HG03520 (cell line): ENCODE results near the gene KCNS3.

ENCODE experiments used
- ATAC-seq: cut with Tn5 transposase; IDR thresholded peaks from one replicate; pipeline ENCODE4 v1.9.1; 2021; ENCODE audit warnings: mild to moderate bottlenecking, moderate library complexity; ENCODE audit not compliant: unreplicated experiment

Gene KCNS3

GRCh38 chr2:17878281-17879136, at the start of gene KCNS3:
Gene KCNS3 (plus strand): TSS chr2:17878667. CDS start chr2:17931009, 52,342 bp downstream.
- peak; percentile 77 for ATAC-seq

GRCh38 chr2:17830053-17831034, 48.1 kb upstream of the KCNS3 start:
- ATAC-seq, result peak; percentile 87

GRCh38 chr2:17835516-17835915, 43.0 kb upstream of the KCNS3 start:
- ATAC-seq, result no peak

GRCh38 chr2:17839959-17840358, 38.5 kb upstream of the KCNS3 start:
- no peak for ATAC-seq

GRCh38 chr2:17843457-17843856, 35.0 kb upstream of the KCNS3 start:
- ATAC-seq, result no peak

- no peak for ATAC-seq
Observed at GRCh38 chr2:17845806-17846205, 32.7 kb upstream of the KCNS3 start.

- ATAC-seq, result no peak
Observed at GRCh38 chr2:17846676-17847075, 31.8 kb upstream of the KCNS3 start.

- ATAC-seq, result no peak
Observed at GRCh38 chr2:17847236-17847635, 31.2 kb upstream of the KCNS3 start.

GRCh38 chr2:17849275-17849674, 29.2 kb upstream of the KCNS3 start:
- no peak for ATAC-seq

- no peak for ATAC-seq
Observed at GRCh38 chr2:17850151-17850550, 28.3 kb upstream of the KCNS3 start.

GRCh38 chr2:17851731-17852585, 26.5 kb upstream of the KCNS3 start:
- ATAC-seq, result peak; percentile 76

GRCh38 chr2:17853799-17854198, 24.7 kb upstream of the KCNS3 start:
- no peak for ATAC-seq

- no peak for ATAC-seq
Observed at GRCh38 chr2:17857021-17857420, 21.4 kb upstream of the KCNS3 start.

- no peak for ATAC-seq
Observed at GRCh38 chr2:17858064-17858463, 20.4 kb upstream of the KCNS3 start.

GRCh38 chr2:17863539-17863938, 14.9 kb upstream of the KCNS3 start:
- ATAC-seq, result no peak

- no peak for ATAC-seq
Observed at GRCh38 chr2:17864676-17865075, 13.8 kb upstream of the KCNS3 start.

- no peak for ATAC-seq
Observed at GRCh38 chr2:17867133-17867532, 11.3 kb upstream of the KCNS3 start.

- no peak for ATAC-seq
Observed at GRCh38 chr2:17869128-17869527, 9.3 kb upstream of the KCNS3 start.

- ATAC-seq, result no peak
Observed at GRCh38 chr2:17871639-17872038, 6.8 kb upstream of the KCNS3 start.

GRCh38 chr2:17873021-17873420, 5.4 kb upstream of the KCNS3 start:
- ATAC-seq, result no peak

GRCh38 chr2:17876590-17876989, 1.9 kb upstream of the KCNS3 start:
- no peak for ATAC-seq
